Daoy (cell line): ENCODE data around the gene NPEPPS. TPM values are rescaled to one million over a fixed set of nuclear protein-coding genes. Genes with fewer than 3 reads are reported as not detected.
A peak's percentile ranks its signal among the peaks of the same experiment; 100 is the strongest.
"Not testable (repeated sequence)": the region's sequence is repeated elsewhere in the genome, so short reads cannot be mapped to it uniquely, and the experiment has no call there.

ENCODE experiments used
- DNase-seq: peaks from one replicate; pipeline ENCODE4 v3.0.0-alpha.2; 2015; ENCODE audit warnings: low read depth
- total RNA-seq: library from RNA; depleted of rRNA; stranded (reverse); fragments of >200 nt; shearing (Covaris generic); gene quantifications from 2 replicates; pipeline ENCODE4 v1.2.3, GENCODE V29; 2014; rRNA removed

The NPEPPS gene
- total RNA-seq = 52.3 and 54.4 TPM in 2 replicates

DNA sequence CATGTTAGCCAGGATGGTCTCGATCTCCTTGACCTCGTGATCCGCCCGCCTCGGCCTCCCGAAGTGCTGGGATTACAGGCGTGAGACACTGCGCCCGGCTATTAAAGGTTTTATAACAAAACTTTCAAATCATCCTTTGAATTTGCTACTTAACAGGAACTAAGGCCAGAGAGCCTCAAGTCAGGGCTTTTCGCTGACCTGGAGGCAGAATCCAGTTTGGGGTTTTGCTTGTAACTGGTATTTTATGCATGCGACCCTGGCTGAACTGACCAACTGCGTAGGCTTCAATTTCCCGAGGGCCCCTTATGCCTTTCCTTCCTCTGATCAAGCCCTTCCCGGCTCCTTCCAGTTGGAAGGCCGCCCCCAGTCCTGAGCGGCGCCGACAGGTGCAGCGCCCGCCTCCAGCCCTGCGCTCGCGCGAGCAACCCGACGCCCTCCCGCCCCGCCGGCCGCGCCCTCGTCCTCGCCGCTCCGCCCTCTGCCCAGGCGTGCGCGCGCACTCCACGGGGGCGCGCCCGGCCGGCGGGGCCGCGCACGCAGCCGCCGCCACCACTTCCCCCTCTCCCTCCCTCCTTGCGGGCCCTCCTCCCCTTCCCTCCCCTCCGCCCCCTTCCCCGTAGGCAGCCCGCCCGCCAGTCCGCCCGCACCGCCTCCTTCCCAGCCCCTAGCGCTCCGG is at the start of gene NPEPPS:
Gene NPEPPS (plus strand): TSS at position 552 of the 676 bp plus-strand sequence. CDS start 193 bp downstream, outside the sequence.
- DNase-seq = peak; percentile 94

DNA sequence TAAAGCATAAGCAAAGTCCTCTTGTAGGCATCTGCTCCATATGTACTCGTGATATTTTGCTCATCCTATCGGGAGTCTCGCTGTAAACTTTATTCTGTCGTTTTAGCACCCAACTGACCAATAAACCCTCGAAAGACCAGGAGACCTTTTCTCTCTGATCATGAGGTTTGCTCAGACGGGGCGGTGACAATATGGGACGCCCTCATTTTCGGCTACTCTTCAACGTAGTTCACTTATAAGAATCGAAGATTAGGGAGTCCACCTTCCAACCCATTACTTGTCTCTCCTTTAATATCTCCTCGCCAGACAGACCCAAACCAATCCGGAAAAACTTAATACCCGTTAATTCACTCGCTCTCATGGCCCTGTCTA is 39.1 kb upstream of the NPEPPS start:
- not testable (repeated sequence) for DNase-seq

DNA sequence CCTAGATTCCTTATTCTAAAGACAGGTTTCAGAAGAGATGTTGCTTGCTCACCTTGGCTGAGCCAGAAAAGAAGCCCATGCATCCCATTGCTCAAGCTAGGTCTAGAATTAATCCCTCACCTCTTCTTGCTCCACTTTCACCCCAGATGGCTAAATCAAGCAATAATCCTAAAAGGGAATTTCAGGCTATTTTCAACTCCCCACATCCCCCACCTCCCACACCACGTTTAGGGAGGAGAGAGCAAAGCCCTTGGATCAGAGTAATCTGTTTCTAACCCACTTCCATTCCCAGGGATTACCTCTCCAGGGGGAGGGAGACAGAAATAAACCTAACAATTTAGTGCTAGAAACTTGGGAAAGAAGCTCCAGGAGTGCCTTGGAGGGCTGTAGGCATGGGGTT is 31.8 kb upstream of the NPEPPS start:
- DNase-seq = not testable (repeated sequence)

GRCh38 chr17:47499494-47499893 is 31.4 kb upstream of the NPEPPS start:
- not testable (repeated sequence) for DNase-seq

DNA sequence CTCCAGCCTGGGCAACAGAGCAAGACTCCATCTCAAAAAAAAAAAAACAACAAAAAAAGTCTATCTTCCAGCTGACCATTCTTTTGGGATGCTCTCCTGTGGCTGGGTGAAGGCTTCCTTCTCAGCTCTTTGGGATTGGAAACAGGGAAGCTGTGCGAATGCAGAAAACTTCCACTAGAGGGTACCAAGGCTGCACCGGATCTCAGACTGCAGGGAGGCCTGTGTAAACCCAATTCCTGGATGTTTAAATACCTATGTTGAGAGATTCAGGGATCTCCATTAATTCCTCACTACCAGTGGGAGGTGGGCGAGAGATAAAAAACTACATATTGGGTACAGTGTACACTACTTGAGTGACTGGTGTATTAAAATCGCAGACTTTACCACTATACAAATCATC is 30.3 kb upstream of the NPEPPS start:
- DNase-seq = peak; percentile 58

GRCh38 chr17:47502122-47502731 is 28.7 kb upstream of the NPEPPS start:
- peak; percentile 67 for DNase-seq

- peak; percentile 63 for DNase-seq
Observed at GRCh38 chr17:47502776-47503455, 28.0 kb upstream of the NPEPPS start.

GRCh38 chr17:47511701-47512146 is 19.2 kb upstream of the NPEPPS start:
- DNase-seq = not testable (repeated sequence)

DNA sequence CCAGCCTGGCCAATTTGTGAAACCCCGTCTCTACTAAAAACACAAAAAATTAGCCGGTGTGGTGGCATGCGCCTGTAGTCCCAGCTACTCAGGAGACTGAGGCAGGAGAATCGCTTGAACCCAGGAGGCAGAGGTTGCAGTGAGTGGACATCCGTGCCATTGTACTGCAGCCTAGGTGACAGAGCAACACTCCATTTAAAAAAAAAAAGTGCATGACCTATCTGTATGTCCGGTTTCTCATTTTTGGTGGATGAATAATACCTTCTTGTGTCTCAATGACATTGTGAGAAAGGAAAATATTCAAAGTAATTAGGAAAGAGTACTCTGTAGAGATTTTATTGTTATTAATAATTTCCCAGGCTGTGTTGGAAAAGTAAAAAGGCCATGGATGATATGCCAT is 17.6 kb upstream of the NPEPPS start:
- DNase-seq = not testable (repeated sequence)

DNA sequence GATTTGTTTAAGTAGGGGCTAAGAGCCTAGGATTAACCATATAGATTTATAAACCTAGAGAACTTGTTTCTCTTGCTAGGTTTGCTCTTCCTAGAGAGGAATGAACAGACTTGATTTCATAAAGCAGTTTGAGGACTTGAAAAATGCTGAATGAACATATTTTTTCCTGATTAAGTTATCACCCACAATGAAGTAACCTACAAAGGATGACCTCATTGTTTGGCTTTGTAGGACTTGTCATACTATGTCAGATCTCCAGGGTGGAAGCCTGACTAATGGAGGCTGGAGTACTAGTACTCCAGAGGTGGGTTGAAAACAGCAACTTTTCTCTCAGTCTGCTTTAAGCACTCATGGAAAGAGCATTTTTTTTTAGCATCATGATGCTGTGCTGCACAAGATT is 12.0 kb upstream of the NPEPPS start:
- DNase-seq = not testable (repeated sequence)

DNA sequence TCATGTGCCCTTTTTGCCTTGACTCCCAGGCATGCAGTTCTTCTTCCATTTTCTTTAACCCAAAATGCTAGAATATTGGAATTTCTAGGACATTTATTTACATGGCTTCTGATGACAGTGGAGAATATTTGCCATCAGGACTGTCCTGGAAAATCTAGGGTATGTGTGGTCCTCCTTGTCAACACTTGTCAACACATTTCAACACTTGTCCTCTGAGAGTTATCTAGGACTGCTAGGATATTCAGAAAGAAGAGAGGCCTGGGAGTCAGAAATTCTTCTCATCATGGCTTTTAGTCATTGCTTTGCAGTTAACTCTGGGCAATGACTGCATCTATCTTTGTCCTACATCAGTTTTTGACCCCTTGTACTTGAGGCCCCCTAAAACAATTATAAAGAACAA is 11.5 kb upstream of the NPEPPS start:
- not testable (repeated sequence) for DNase-seq

DNA sequence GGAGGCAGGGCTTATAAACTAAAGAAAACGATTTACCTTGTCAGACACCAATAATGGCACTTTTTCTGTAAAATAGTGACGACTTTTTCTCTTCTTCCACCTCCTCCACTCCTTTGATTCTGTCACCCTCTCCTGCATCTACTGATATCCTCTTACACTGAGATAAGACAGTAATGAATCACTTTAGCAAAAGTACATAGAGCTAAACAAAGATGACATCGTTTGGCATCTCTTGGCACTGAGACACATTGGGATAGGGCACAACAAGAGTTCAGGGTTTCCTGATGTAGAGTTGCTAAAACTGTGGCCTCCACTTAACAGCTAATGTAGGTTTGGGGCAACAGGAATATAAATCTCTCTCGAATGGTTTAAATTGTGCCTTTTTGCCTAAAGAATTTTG is 10.6 kb upstream of the NPEPPS start:
- DNase-seq = not testable (repeated sequence)

- not testable (repeated sequence) for DNase-seq
Observed at GRCh38 chr17:47521434-47521833, 9.5 kb upstream of the NPEPPS start.

DNA sequence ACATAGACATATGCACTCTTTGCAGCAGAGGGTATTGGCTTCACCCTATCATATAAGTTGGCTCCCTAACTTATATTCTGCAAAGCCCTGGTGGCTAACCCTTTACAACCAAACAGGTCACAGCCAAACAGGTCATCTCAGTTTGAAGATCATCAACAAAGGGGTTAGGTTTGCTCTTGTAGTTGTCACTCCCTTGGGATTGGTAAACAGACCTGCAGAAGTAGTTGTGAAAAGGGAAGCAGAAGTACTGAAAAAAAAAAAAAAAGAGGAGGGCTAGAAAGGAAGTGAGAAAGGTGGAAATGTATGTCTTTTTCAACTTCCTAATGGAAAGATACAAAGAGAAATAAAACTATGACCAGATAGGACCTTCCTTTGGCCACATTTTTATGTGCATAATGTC is 8.6 kb upstream of the NPEPPS start:
- not testable (repeated sequence) for DNase-seq

- peak; percentile 17 for DNase-seq
Observed at GRCh38 chr17:47531233-47531820, 419 bp downstream of the NPEPPS start.

GRCh38 chr17:47539085-47539484 is 8.2 kb downstream of the NPEPPS start:
- DNase-seq = not testable (repeated sequence)

- DNase-seq = not testable (repeated sequence)
Observed at GRCh38 chr17:47541676-47542075, 10.8 kb downstream of the NPEPPS start.

- not testable (repeated sequence) for DNase-seq
Observed at GRCh38 chr17:47544327-47544726, 13.4 kb downstream of the NPEPPS start.

DNA sequence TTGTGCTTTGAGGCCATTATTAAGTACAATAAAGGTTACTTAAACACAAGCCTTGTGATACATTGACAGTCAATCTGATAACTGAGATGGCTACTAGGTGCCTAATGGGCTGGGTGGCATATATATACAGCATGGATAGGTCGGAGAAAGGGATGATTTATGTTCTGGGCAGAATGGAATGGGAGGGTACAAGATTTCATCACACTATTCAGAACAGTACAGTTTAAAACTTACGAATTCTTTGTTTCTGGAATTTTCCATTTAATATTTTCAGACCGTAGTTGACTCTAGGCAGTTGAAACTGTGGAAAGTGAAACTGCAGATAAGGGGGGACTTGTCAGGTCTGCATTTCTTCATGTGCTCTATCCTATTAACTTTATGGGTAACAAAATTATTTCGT is 23.8 kb downstream of the NPEPPS start:
- DNase-seq = not testable (repeated sequence)

DNA sequence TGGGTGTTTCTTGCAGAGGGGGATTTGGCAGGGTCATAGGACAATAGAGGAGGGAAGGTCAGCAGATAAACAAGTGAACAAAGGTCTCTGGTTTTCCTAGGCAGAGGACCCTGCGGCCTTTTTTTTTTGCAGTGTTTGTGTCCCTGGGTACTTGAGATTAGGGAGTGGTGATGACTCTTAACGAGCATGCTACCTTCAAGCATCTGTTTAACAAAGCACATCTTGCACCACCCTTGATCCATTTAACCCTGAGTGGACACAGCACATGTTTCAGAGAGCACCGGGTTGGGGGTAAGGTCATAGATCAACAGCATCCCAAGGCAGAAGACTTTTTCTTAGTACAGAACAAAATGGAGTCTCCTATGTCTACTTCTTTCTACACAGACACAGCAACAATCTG is 25.2 kb downstream of the NPEPPS start:
- DNase-seq = not testable (repeated sequence)

- not testable (repeated sequence) for DNase-seq
Observed at GRCh38 chr17:47560517-47561043, 29.7 kb downstream of the NPEPPS start.
